Thoracic aorta (tissue), 2 donors: ENCODE results near the gene PLEKHM1. TPM values are rescaled to one million over a fixed set of nuclear protein-coding genes. Genes with fewer than 3 reads are reported as not detected.

Experiments used
- ATAC-seq: fragments of 150-250 bp; one replicate; pipeline ENCODE4 v1.8.0; 2017; ENCODE audit warnings: low read depth; ENCODE audit not compliant: insufficient number of reproducible peaks, low FRiP score
- DNase-seq: peaks from one replicate; pipeline ENCODE4 v3.0.0-alpha.2; 2020; ENCODE audit warnings: low spot score
- H3K27ac ChIP-seq, 2 donors: fragments of 200-600 bp; sonication (generic); 1 replicate in 1 of 2; 2 replicates in 1 of 2; pipeline ENCODE4 v1.5.1; 2016; ENCODE audit warnings: mild to moderate bottlenecking in 2 of 2, moderate library complexity in 2 of 2
- H3K27me3 ChIP-seq: fragments of 200-600 bp; sonication (generic); replicated peaks from 2 replicates; pipeline ENCODE4 v1.6.0; 2016; ENCODE audit warnings: mild to moderate bottlenecking; ENCODE audit not compliant: insufficient read depth
- H3K36me3 ChIP-seq: fragments of 200-600 bp; sonication (generic); one replicate; pipeline ENCODE4 v1.5.1; 2016
- H3K4me1 ChIP-seq, 2 donors: fragments of 200-600 bp; sonication (generic); 1 replicate in 1 of 2; 2 replicates in 1 of 2; pipeline versions ENCODE4 v1.5.1 to v1.6.0; 2016; ENCODE audit warnings: low read depth in 2 of 2, mild to moderate bottlenecking in 1 of 2; ENCODE audit not compliant: control insufficient read depth in 1 of 2
- H3K4me3 ChIP-seq: fragments of 200-600 bp; sonication (generic); 2 replicates; pipeline ENCODE4 v1.5.1; 2016; ENCODE audit warnings: mild to moderate bottlenecking
- H3K9me3 ChIP-seq: fragments of 200-600 bp; sonication (generic); 2 replicates; pipeline ENCODE4 v1.5.1; 2016
- total RNA-seq, 2 donors: library from RNA; depleted of rRNA; stranded (reverse); fragments of >200 nt; gene quantifications; one replicate each; pipeline versions ENCODE4 v1.1.0 to v1.2.3, GENCODE V29; 2016
- TF ChIP-seq, protein P1 (sequence below): fragments of 200-600 bp; sonication (generic); IDR thresholded peaks from one replicate; pipeline ENCODE4 v1.5.1; 2019; ENCODE audit warnings: antibody characterized with exemption

PLEKHM1 gene
- total RNA-seq, 2 donors from 2014 or later: 64.3 to 134 TPM

DNA sequence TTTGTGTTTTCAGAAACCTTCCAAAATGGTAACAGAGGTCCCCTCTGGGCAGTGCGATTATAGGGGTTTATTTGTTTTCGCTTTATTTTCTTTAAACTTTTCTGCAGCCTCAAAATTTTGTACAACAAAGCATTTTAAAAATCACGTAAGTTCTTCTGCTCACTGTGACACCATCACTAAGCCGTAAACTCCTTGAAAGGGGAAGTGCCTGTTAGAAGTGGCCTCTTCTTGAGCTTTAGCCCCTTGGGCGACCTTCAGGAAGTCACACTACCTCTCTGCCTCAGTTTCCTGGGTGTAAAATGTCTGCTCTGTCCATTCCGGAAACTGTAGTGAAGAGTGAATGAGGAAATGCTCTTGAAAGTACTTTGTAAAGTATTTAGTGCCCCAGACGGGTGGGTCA, 84.4 kb downstream of the PLEKHM1 start:
- Histone ChIP-seq H3K4me1 (peaks cover 5 to 11% of the 10 kb centered on the region in 2 donors), H3K9me3 (no peaks in the 10 kb centered on the region), H3K4me3 (peak overlapping the region; percentile 39), H3K27ac (no peak overlapping the region), H3K36me3 (no peaks in the 10 kb centered on the region), H3K27me3 (no peaks in the 10 kb centered on the region)
- no peak for DNase-seq
- ATAC-seq: no peak
- TF ChIP-seq, protein P1, sequence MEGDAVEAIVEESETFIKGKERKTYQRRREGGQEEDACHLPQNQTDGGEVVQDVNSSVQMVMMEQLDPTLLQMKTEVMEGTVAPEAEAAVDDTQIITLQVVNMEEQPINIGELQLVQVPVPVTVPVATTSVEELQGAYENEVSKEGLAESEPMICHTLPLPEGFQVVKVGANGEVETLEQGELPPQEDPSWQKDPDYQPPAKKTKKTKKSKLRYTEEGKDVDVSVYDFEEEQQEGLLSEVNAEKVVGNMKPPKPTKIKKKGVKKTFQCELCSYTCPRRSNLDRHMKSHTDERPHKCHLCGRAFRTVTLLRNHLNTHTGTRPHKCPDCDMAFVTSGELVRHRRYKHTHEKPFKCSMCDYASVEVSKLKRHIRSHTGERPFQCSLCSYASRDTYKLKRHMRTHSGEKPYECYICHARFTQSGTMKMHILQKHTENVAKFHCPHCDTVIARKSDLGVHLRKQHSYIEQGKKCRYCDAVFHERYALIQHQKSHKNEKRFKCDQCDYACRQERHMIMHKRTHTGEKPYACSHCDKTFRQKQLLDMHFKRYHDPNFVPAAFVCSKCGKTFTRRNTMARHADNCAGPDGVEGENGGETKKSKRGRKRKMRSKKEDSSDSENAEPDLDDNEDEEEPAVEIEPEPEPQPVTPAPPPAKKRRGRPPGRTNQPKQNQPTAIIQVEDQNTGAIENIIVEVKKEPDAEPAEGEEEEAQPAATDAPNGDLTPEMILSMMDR: no peak

DNA sequence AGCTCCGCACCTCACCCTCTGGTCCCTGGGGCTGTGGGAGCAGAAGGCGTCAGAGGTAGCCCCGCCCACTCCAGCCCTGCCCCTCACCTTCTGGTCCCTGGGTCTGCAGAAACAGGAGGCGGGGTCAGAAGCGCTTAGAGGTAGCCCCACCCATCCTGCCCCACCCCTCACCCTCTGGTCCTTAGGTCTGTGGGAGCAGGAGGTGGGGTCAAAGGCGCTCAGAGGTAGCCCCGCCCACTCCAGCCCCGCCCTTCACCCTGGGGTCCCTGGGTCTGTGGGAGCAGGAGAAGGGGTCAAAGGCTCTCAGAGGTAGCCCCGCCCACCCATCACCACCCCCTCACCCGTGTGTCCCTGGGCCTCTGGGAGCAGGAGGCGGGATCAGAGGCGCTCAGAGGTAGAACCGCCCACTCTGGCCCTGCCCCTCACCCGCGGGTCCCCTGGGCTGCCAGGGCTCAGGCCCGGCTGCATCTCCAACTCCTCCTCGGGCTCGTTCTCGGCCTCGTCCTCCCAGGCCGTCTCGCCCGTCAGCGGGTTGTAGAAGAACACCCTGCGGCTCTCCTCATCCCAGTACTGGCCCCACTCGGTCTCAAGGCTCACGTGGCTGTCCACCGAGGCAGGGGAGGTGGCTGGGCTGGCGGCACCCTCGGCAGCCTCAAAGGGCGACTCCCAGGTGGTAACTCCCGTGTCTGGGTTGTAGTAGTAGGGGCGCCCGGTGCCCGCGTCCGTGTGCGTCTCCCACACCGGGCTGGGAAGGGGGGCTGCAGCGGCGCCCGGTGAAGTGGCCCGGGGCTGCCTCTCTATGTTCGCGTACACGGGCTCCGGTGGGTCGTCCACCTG, 85.1 kb downstream of the PLEKHM1 start:
- Histone ChIP-seq H3K4me3 (peak overlapping the region; percentile 39), H3K9me3 (no peaks in the 10 kb centered on the region), H3K4me1 (peaks cover 5 to 11% of the 10 kb centered on the region in 2 donors), H3K36me3 (no peaks in the 10 kb centered on the region), H3K27me3 (no peaks in the 10 kb centered on the region), H3K27ac (no peak overlapping the region)
- DNase-seq: no peak
- ATAC-seq: no peak
- TF ChIP-seq, protein P1: no peak

DNA sequence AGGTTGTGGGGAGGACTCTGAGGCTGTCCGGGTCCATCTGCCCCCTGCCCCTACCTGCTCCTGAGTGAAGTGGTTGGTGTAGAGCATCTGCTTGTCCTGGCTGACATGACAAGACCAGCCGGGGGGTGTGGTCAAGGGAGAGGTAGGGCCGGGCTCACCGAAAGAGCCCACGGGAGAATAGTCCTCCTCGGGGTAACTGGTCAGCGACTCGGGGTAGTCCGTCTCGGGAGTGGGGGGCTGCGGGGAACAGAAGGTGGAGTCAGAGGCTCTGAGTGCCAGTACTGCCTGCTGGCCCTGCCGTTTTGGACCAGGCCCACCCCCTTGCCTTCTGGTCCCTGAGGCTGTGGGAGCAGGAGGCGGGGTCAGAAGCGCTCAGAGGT, 85.7 kb downstream of the PLEKHM1 start:
- Histone ChIP-seq H3K27me3 (no peaks in the 10 kb centered on the region), H3K4me1 (peaks cover 5 to 11% of the 10 kb centered on the region in 2 donors), H3K27ac (no peak overlapping the region), H3K36me3 (no peaks in the 10 kb centered on the region), H3K4me3 (no peak overlapping the region), H3K9me3 (no peaks in the 10 kb centered on the region)
- TF ChIP-seq, protein P1: no peak
- no peak for DNase-seq
- ATAC-seq: no peak

DNA sequence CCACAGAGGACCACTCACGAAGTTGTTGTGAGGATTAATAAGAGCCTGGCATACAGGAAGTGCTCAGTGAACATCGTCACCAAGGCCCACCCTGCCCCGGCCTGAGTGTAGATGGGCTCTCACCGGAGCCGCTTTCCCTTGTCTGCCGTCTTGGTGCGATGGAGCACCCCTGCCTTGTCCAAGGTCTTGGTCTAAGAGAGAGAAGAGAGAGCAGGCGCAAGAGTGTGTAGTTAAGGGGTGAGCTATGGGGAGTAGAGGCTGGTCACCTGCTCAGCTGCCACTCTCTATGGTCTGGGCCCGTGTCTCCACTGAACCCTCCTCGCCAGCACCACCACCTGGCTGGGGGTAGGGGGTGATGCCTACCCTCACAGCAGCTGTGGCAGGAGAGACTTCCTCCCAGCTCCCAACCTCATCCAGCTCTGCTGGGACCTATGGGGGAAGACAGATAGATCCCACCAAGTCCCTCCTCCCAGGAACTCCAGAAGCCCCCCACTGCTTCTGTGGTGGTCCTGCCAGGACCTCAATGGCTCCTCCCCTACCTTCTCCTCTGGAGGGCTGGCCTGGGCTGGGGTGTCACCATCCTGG, 86.5 kb downstream of the PLEKHM1 start:
- no peak for ATAC-seq
- DNase-seq: no peak

DNA sequence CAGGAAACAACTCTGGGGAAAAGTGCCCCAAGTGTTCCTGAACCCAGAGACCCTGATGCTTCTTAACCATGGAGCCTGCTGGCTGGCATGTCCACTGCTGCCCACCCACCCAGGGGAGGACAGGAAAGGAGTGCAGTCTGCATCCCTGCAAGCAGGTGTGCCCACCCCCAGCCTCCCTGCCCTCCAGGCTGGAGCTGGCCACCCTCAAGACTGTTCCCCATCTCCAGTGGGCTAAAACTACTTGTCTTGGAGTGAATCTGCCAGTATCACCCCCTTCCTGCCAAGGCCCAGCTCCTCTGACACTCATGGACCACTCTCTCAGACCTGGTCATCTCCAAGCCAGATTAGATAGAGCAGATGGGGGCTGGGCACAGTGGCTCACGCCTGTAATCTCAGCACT, 87.6 kb downstream of the PLEKHM1 start:
- TF ChIP-seq, protein P1: no peak
- Histone ChIP-seq H3K27ac (no peak overlapping the region), H3K9me3 (no peaks in the 10 kb centered on the region), H3K4me3 (no peak overlapping the region), H3K27me3 (no peaks in the 10 kb centered on the region), H3K4me1 (peaks cover 5 to 11% of the 10 kb centered on the region in 2 donors), H3K36me3 (no peaks in the 10 kb centered on the region)
- no peak for ATAC-seq
- DNase-seq: no peak

More for the DNA sequence above, 86.5 kb downstream of the PLEKHM1 start:
- TF ChIP-seq, protein P1: no peak
- no peaks in the 10 kb centered on the region for H3K9me3 ChIP-seq
- H3K27ac ChIP-seq: no peak overlapping the region
- no peaks in the 10 kb centered on the region for H3K27me3 ChIP-seq
- H3K4me1 ChIP-seq: peaks cover 5 to 11% of the 10 kb centered on the region in 2 donors
- no peak overlapping the region for H3K4me3 ChIP-seq
- H3K36me3 ChIP-seq: no peaks in the 10 kb centered on the region
